ENCODE measurements around the gene LMO2. TPM values are rescaled to one million over a fixed set of nuclear protein-coding genes. Genes with fewer than 3 reads are reported as not detected.

The LMO2 gene
- total and polyA plus RNA-seq, 2 of the 13 experiments (the other 11 are each of a cell fraction or from before 2014, with no cell fraction given): not detected

GRCh38 chr11:33909552-33909951 is 17.7 kb upstream of the LMO2 start:
- POLR2A ChIA-PET: no interaction called here
- Histone ChIP-seq H3K9me3 (ENCODE audit: low read length) (no peaks in the 10 kb centered on the region), H3K4me3 (replicated peaks in 1 of 3; ENCODE audit: insufficient read depth in 1 of 3, low read depth in 2 of 3, low read length in 3 of 3) (no peak overlapping the region), H3K27me3 (ENCODE audit: control insufficient read depth in 1 of 2, insufficient read depth in 2 of 2, low read length in 2 of 2) (peaks cover 3 to 42% of the 10 kb centered on the region in 2 experiments; a peak in 3 of 5 replicates), H3K4me2 (ENCODE audit: low read depth, low read length) (no peak overlapping the region), H3K36me3 (replicated peaks in 1 of 2; ENCODE audit: control insufficient read depth in 1 of 2, insufficient read depth in 2 of 2, low read length in 2 of 2) (no peaks in the 10 kb centered on the region), H4K20me1 (ENCODE audit: insufficient read depth, low read length) (no peaks in the 10 kb centered on the region), H3K27ac (ENCODE audit: extremely low read length, insufficient read depth, low read length) (no peak overlapping the region), H3K4me1 (ENCODE audit: insufficient read depth, low read length) (no peaks in the 10 kb centered on the region), H3K79me2 (ENCODE audit: insufficient read depth, low read length) (no peaks in the 10 kb centered on the region), H2AFZ (ENCODE audit: low read length) (no peak overlapping the region), H3K9ac (ENCODE audit: insufficient read depth, low read depth, low read length) (no peak overlapping the region)
- DNase-seq (ENCODE audit: low spot score): no peak
- no peak for ATAC-seq
- in situ Hi-C loops (cut with HindIII; ENCODE audit: extremely low pct_ligation_motif_present, low pct_unique_long_range_greater_than_20kb) (no loop called here), intact Hi-C loops (cut with micrococcal nuclease; ENCODE audit: unreplicated experiment) (no loop called here)
- FAIRE-seq: no peak
- CTCF ChIA-PET (ENCODE audit: low intra/inter-chr PET ratio, low total read pairs): no interaction called here
- no TSS peak for BruUV-seq (replicated peaks)
- TF ChIP-seq ZNF329 (CRISPR knock-in tag; IDR thresholded peaks at IDR 0.05; ENCODE audit: low read depth) (no peak), ZNF562 (CRISPR knock-in tag; IDR thresholded peaks at IDR 0.05; ENCODE audit: borderline replicate concordance) (no peak), HHEX (CRISPR knock-in tag; IDR thresholded peaks at IDR 0.05) (no peak), KAT2B (IDR thresholded peaks at IDR 0.05; ENCODE audit: borderline replicate concordance, low read depth, low read length) (peak; percentile 43; the same call in 1 of the 2 replicates), ZNF577 (CRISPR knock-in tag; IDR thresholded peaks at IDR 0.05; ENCODE audit: borderline replicate concordance, low read depth) (no peak), PRDM4 (CRISPR knock-in tag; IDR thresholded peaks at IDR 0.05; ENCODE audit: borderline replicate concordance) (no peak), ZBTB40 (IDR thresholded peaks at IDR 0.05) (no peak), ZBTB40 (CRISPR knock-in tag; IDR thresholded peaks at IDR 0.05) (no peak)
